Measurements from ENCODE around the gene GPR83.

Gene GPR83

GRCh38 chr11:94330789-94331188 is 70.4 kb downstream of the GPR83 start:
- FAIRE-seq (no peak), DNase-seq (ENCODE audit: insufficient read length, low spot score) (no peak)

GRCh38 chr11:94329501-94329900 is 71.7 kb downstream of the GPR83 start:
- no peak for DNase-seq (ENCODE audit: insufficient read length, low spot score)
- no peak for FAIRE-seq
- TF ChIP-seq TAF1 (IDR thresholded peaks at IDR 0.05; ENCODE audit: low read depth, low read length) = no peak
- TF ChIP-seq POU2F2 (IDR thresholded peaks at IDR 0.05; ENCODE audit: low read depth, low read length) = no peak

More at GRCh38 chr11:94330789-94331188, 70.4 kb downstream of the GPR83 start:
- TF ChIP-seq POLR2AphosphoS5 (IDR thresholded peaks at IDR 0.05; ENCODE audit: low read depth, low read length) = no peak
- TF ChIP-seq PAX5 (IDR thresholded peaks at IDR 0.05; ENCODE audit: insufficient read depth, low read length, severe bottlenecking) = no peak
- TF ChIP-seq SPI1 (IDR thresholded peaks at IDR 0.05; ENCODE audit: low read depth, low read length) = no peak
- TF ChIP-seq POU2F2 (IDR thresholded peaks at IDR 0.05; ENCODE audit: low read depth, low read length) = no peak
- TF ChIP-seq POLR2A (IDR thresholded peaks at IDR 0.05; ENCODE audit: low read depth, low read length) = no peak
- no peak for TF ChIP-seq TAF1 (IDR thresholded peaks at IDR 0.05; ENCODE audit: low read depth, low read length)

GRCh38 chr11:94328587-94329080 is 72.6 kb downstream of the GPR83 start:
- FAIRE-seq (no peak), DNase-seq (ENCODE audit: insufficient read length, low spot score) (no peak)
- TF ChIP-seq POLR2AphosphoS5 (IDR thresholded peaks at IDR 0.05; ENCODE audit: low read depth, low read length) = no peak
- no peak for TF ChIP-seq SPI1 (IDR thresholded peaks at IDR 0.05; ENCODE audit: low read depth, low read length)

Data from GM12891 (cell line).